GM06990 (cell line): Measurements from ENCODE around the gene DEPDC1B.

Source experiments
- DNase-seq: peaks from one replicate; pipeline ENCODE4 v3.0.0-alpha.2; 2011; ENCODE audit not compliant: insufficient read length; ENCODE audit errors: extremely low read depth
- H3K27me3 ChIP-seq: replicated peaks from 2 replicates; pipeline ENCODE4 v1.6.0; 2011; ENCODE audit warnings: low read length; ENCODE audit not compliant: control insufficient read depth, insufficient read depth
- H3K36me3 ChIP-seq: 2 replicates; pipeline ENCODE4 v1.5.1; 2011; ENCODE audit warnings: low read length; ENCODE audit not compliant: control insufficient read depth, insufficient read depth
- H3K4me3 ChIP-seq: replicated peaks from 2 replicates; pipeline ENCODE4 v1.5.1; 2011; ENCODE audit warnings: low read depth, mild to moderate bottlenecking, control low read depth, low read length
- CTCF ChIP-seq: IDR thresholded peaks from 2 replicates; pipeline ENCODE4 v1.5.1; 2011; ENCODE audit warnings: low read length, control low read depth, mild to moderate bottlenecking, inconsistent platforms; ENCODE audit not compliant: insufficient read depth, poor library complexity, severe bottlenecking

The DEPDC1B gene

GRCh38 chr5:60551829-60552228 lies 148.1 kb downstream of the DEPDC1B start:
- no peak for DNase-seq
- TF ChIP-seq CTCF = no peak
- Histone ChIP-seq H3K27me3 (no peaks in the 10 kb centered on the region), H3K4me3 (no peak overlapping the region), H3K36me3 (no peaks in the 10 kb centered on the region)

- no peak for DNase-seq
- no peak overlapping the region for H3K4me3 ChIP-seq
- no peak for TF ChIP-seq CTCF
Observed at GRCh38 chr5:60551250-60551649, 148.7 kb downstream of the DEPDC1B start.

GRCh38 chr5:60550311-60550710 lies 149.7 kb downstream of the DEPDC1B start:
- H3K36me3 ChIP-seq = no peaks in the 10 kb centered on the region
- H3K27me3 ChIP-seq = no peaks in the 10 kb centered on the region
- TF ChIP-seq CTCF = no peak
- DNase-seq = no peak
- no peak overlapping the region for H3K4me3 ChIP-seq

More at GRCh38 chr5:60551250-60551649, 148.7 kb downstream of the DEPDC1B start:
- Histone ChIP-seq H3K36me3 (no peaks in the 10 kb centered on the region), H3K27me3 (no peaks in the 10 kb centered on the region)

GRCh38 chr5:60549841-60550240 lies 150.1 kb downstream of the DEPDC1B start:
- Histone ChIP-seq H3K27me3 (no peaks in the 10 kb centered on the region), H3K4me3 (no peak overlapping the region), H3K36me3 (no peaks in the 10 kb centered on the region)
- no peak for TF ChIP-seq CTCF
- DNase-seq = no peak
